GM19395 (cell line): ENCODE measurements around the gene CILP2.

Experiments
- ATAC-seq: cut with Tn5 transposase; IDR thresholded peaks from one replicate; pipeline ENCODE4 v1.9.1; 2021; ENCODE audit warnings: mild to moderate bottlenecking, moderate library complexity; ENCODE audit not compliant: unreplicated experiment

Gene CILP2

GRCh38 chr19:19505669-19506326, 32.3 kb upstream of the CILP2 start:
- ATAC-seq: no peak

- no peak for ATAC-seq
Measured at GRCh38 chr19:19506592-19506991, 31.5 kb upstream of the CILP2 start.

GRCh38 chr19:19507354-19507753, 30.7 kb upstream of the CILP2 start:
- no peak for ATAC-seq

GRCh38 chr19:19508217-19508616, 29.8 kb upstream of the CILP2 start:
- ATAC-seq: no peak

- ATAC-seq: no peak
Measured at GRCh38 chr19:19510432-19510831, 27.6 kb upstream of the CILP2 start.

- ATAC-seq: no peak
Measured at GRCh38 chr19:19513682-19514081, 24.4 kb upstream of the CILP2 start.

GRCh38 chr19:19514215-19514657, 23.8 kb upstream of the CILP2 start:
- no peak for ATAC-seq

- ATAC-seq: no peak
Measured at GRCh38 chr19:19514881-19515641, 23.0 kb upstream of the CILP2 start, which contains the start of gene TSSK6. Gene TSSK6, minus strand, starts transcription at chr19:19515548. Its CDS starts 121 bp downstream, at chr19:19515427.

GRCh38 chr19:19515642-19516519, 22.2 kb upstream of the CILP2 start, which contains the start of gene NDUFA13:
Gene NDUFA13, plus strand, starts transcription at chr19:19516225. Its CDS starts 14 bp downstream, at chr19:19516239.
- ATAC-seq: peak; percentile 94

- no peak for ATAC-seq
Measured at GRCh38 chr19:19517235-19517619, 20.8 kb upstream of the CILP2 start.

- ATAC-seq: no peak
Measured at GRCh38 chr19:19520989-19521388, 17.1 kb upstream of the CILP2 start.

GRCh38 chr19:19523177-19523576, 14.9 kb upstream of the CILP2 start:
- ATAC-seq: no peak

- ATAC-seq: no peak
Measured at GRCh38 chr19:19524053-19524452, 14.0 kb upstream of the CILP2 start.

- no peak for ATAC-seq
Measured at GRCh38 chr19:19525611-19526380, 12.3 kb upstream of the CILP2 start.

GRCh38 chr19:19526581-19527370, 11.3 kb upstream of the CILP2 start:
- ATAC-seq: no peak

- no peak for ATAC-seq
Measured at GRCh38 chr19:19527371-19527656, 10.8 kb upstream of the CILP2 start.

- ATAC-seq: no peak
Measured at GRCh38 chr19:19527674-19528625, 10.1 kb upstream of the CILP2 start.

GRCh38 chr19:19528721-19529490, 9.2 kb upstream of the CILP2 start, which contains the start of gene YJEFN3:
Gene YJEFN3, plus strand, starts transcription at chr19:19528911. Its CDS starts 22 bp downstream, at chr19:19528933.
- no peak for ATAC-seq
